Colonic mucosa (tissue), 4 donors: ENCODE data around the gene SAMD4A. TPM values are rescaled to one million over a fixed set of nuclear protein-coding genes. Genes with fewer than 3 reads are reported as not detected.
"Not testable (repeated sequence)": the region's sequence is repeated elsewhere in the genome, so short reads cannot be mapped to it uniquely, and the experiment has no call there.

Experiments
- DNase-seq: peaks from one replicate; pipeline ENCODE4 v3.0.0-alpha.2; 2020
- H3K27ac ChIP-seq: fragments of 200-600 bp; one replicate; pipeline ENCODE4 v1.8.0; 2021
- H3K27me3 ChIP-seq: fragments of 200-600 bp; one replicate; pipeline ENCODE4 v1.8.0; 2021
- H3K36me3 ChIP-seq: fragments of 200-600 bp; one replicate; pipeline ENCODE4 v1.8.0; 2021
- H3K4me1 ChIP-seq: fragments of 200-600 bp; one replicate; pipeline ENCODE4 v1.8.0; 2021; ENCODE audit warnings: mild to moderate bottlenecking
- H3K4me3 ChIP-seq: fragments of 200-600 bp; one replicate; pipeline ENCODE4 v1.8.0; 2021
- H3K9ac ChIP-seq, 2 donors: one replicate each; pipeline ENCODE4 v1.7.0; 2013; ENCODE audit warnings: control low read depth in 2 of 2, low read depth in 2 of 2, low read length in 2 of 2
- H3K9me3 ChIP-seq: fragments of 200-600 bp; one replicate; pipeline ENCODE4 v1.8.0; 2021
- CTCF ChIP-seq: fragments of 200-600 bp; IDR thresholded peaks from one replicate; pipeline ENCODE4 v1.8.0; 2022; ENCODE audit warnings: antibody characterized with exemption, mild to moderate bottlenecking
- intact Hi-C: fragments of 100-400 bp; cut with DNase I; formaldehyde crosslinking; loops from one replicate; pipeline ENCODE4 v1.14.1; 2022
- total RNA-seq, 2 donors: library from RNA; stranded (reverse); fragmentation: NEBNext Ultra II Directional in 1 of 2; extraction: Animal tissue kit (Norgen Biotek cat#: 25700) in 1 of 2; gene quantifications; one replicate each; pipeline ENCODE4 v1.2.1, GENCODE V29; 2021
- donor health status: healthy.
- donor health status: DM: no; HTN: no; CAD: no.
- donor health status: DM: no; HTN: no; CAD: no.

SAMD4A gene
- total RNA-seq, 2 donors from 2014 or later: 5.6 to 31.3 TPM

- H3K4me1 ChIP-seq: no peaks in the 10 kb centered on the region
- no peaks in the 10 kb centered on the region for H3K27me3 ChIP-seq
- no peak for TF ChIP-seq CTCF
- DNase-seq: no peak
- no peak overlapping the region for H3K9ac ChIP-seq
- intact Hi-C loops: no loop called here
- no peak overlapping the region for H3K4me3 ChIP-seq
- H3K27ac ChIP-seq: no peak overlapping the region
- H3K9me3 ChIP-seq: no peaks in the 10 kb centered on the region
- H3K36me3 ChIP-seq: no peaks in the 10 kb centered on the region
Measured at GRCh38 chr14:54794796-54795195, 227.9 kb downstream of the SAMD4A start.

GRCh38 chr14:54796961-54797360 is 230.0 kb downstream of the SAMD4A start:
- no peak overlapping the region for H3K4me3 ChIP-seq
- no peak overlapping the region for H3K27ac ChIP-seq
- H3K27me3 ChIP-seq: no peaks in the 10 kb centered on the region
- no peak overlapping the region for H3K9ac ChIP-seq
- H3K9me3 ChIP-seq: no peaks in the 10 kb centered on the region
- no peak for DNase-seq
- no peaks in the 10 kb centered on the region for H3K36me3 ChIP-seq
- no peaks in the 10 kb centered on the region for H3K4me1 ChIP-seq
- no peak for TF ChIP-seq CTCF
- intact Hi-C loops: no loop called here

- Histone ChIP-seq H3K9ac (no peak overlapping the region), H3K27me3 (no peaks in the 10 kb centered on the region), H3K4me1 (no peaks in the 10 kb centered on the region), H3K4me3 (no peak overlapping the region), H3K9me3 (no peaks in the 10 kb centered on the region), H3K36me3 (no peaks in the 10 kb centered on the region), H3K27ac (no peak overlapping the region)
- DNase-seq: no peak
- intact Hi-C loops: no loop called here
- no peak for TF ChIP-seq CTCF
Measured at GRCh38 chr14:54797556-54797955, 230.6 kb downstream of the SAMD4A start.

- H3K36me3 ChIP-seq: no peaks in the 10 kb centered on the region
- H3K9ac ChIP-seq: no peak overlapping the region
- no peaks in the 10 kb centered on the region for H3K4me1 ChIP-seq
- H3K27me3 ChIP-seq: no peaks in the 10 kb centered on the region
- DNase-seq: no peak
- TF ChIP-seq CTCF: no peak
- H3K9me3 ChIP-seq: no peaks in the 10 kb centered on the region
- no peak overlapping the region for H3K4me3 ChIP-seq
- H3K27ac ChIP-seq: no peak overlapping the region
- intact Hi-C loops: no loop called here
Measured at GRCh38 chr14:54797986-54798385, 231.1 kb downstream of the SAMD4A start.

- no peaks in the 10 kb centered on the region for H3K27me3 ChIP-seq
- H3K9me3 ChIP-seq: no peaks in the 10 kb centered on the region
- H3K9ac ChIP-seq: no peak overlapping the region
- intact Hi-C loops: no loop called here
- no peak overlapping the region for H3K4me3 ChIP-seq
- no peaks in the 10 kb centered on the region for H3K36me3 ChIP-seq
- H3K27ac ChIP-seq: no peak overlapping the region
- no peaks in the 10 kb centered on the region for H3K4me1 ChIP-seq
- DNase-seq: no peak
- no peak for TF ChIP-seq CTCF
Measured at GRCh38 chr14:54798465-54799124, 231.7 kb downstream of the SAMD4A start.

- intact Hi-C loops: loop anchor here (10.0 kb wide), 1 partner anchor 237 kb away; the partner anchor contains the start of gene SAMD4A
- H3K4me3 ChIP-seq, H3K9ac ChIP-seq, DNase-seq, H3K36me3 ChIP-seq, H3K4me1 ChIP-seq, H3K9me3 ChIP-seq, H3K27me3 ChIP-seq, H3K27ac ChIP-seq: not testable (repeated sequence)
Measured at GRCh38 chr14:54801482-54801881, 234.6 kb downstream of the SAMD4A start.
